ENCODE results near the gene PFKFB2. TPM values are rescaled to one million over a fixed set of nuclear protein-coding genes. Genes with fewer than 3 reads are reported as not detected.
"Not testable (repeated sequence)": the region's sequence is repeated elsewhere in the genome, so short reads cannot be mapped to it uniquely, and the experiment has no call there.

Gene PFKFB2
- total RNA-seq, 1 donor from 2014 or later: 1.0 TPM

GRCh38 chr1:207039380-207040180, 13.5 kb upstream of the PFKFB2 start:
- DNase-seq: no peak

GRCh38 chr1:207040181-207040533, 12.9 kb upstream of the PFKFB2 start:
- DNase-seq: no peak

- DNase-seq: not testable (repeated sequence)
Observed at GRCh38 chr1:207041397-207041796, 11.7 kb upstream of the PFKFB2 start.

GRCh38 chr1:207045453-207045852, 7.6 kb upstream of the PFKFB2 start:
- no peak for DNase-seq

- no peak for DNase-seq
Observed at GRCh38 chr1:207047505-207047904, 5.6 kb upstream of the PFKFB2 start.

- DNase-seq: no peak
Observed at GRCh38 chr1:207048041-207048440, 5.0 kb upstream of the PFKFB2 start.

GRCh38 chr1:207049054-207049453, 4.0 kb upstream of the PFKFB2 start:
- DNase-seq: no peak

GRCh38 chr1:207049514-207049913, 3.6 kb upstream of the PFKFB2 start:
- no peak for DNase-seq

- DNase-seq: peak; percentile 73
Observed at GRCh38 chr1:207049974-207050391, 3.1 kb upstream of the PFKFB2 start.

- peak; percentile 94 for DNase-seq
Observed at GRCh38 chr1:207050480-207051190, 2.4 kb upstream of the PFKFB2 start.

- DNase-seq: no peak
Observed at GRCh38 chr1:207051191-207051943, 1.7 kb upstream of the PFKFB2 start, which contains the start of gene YOD1. Gene YOD1 (minus strand): TSS chr1:207051208. CDS start chr1:207051030, 178 bp downstream.

GRCh38 chr1:207054491-207054890, 1.4 kb downstream of the PFKFB2 start:
- no peak for DNase-seq

- no peak for DNase-seq
Observed at GRCh38 chr1:207055386-207056001, 2.4 kb downstream of the PFKFB2 start.

- DNase-seq: no peak
Observed at GRCh38 chr1:207056673-207057072, 3.6 kb downstream of the PFKFB2 start.

- DNase-seq: no peak
Observed at GRCh38 chr1:207058252-207058651, 5.2 kb downstream of the PFKFB2 start.

GRCh38 chr1:207058878-207059867, 6.1 kb downstream of the PFKFB2 start:
- no peak for DNase-seq

- DNase-seq: no peak
Observed at GRCh38 chr1:207059881-207060280, 6.8 kb downstream of the PFKFB2 start.

- no peak for DNase-seq
Observed at GRCh38 chr1:207060596-207060995, 7.5 kb downstream of the PFKFB2 start.

GRCh38 chr1:207062058-207062457, 9.0 kb downstream of the PFKFB2 start:
- no peak for DNase-seq

- DNase-seq: no peak
Observed at GRCh38 chr1:207063014-207063413, 9.9 kb downstream of the PFKFB2 start.

GRCh38 chr1:207064561-207064960, 11.5 kb downstream of the PFKFB2 start:
- no peak for DNase-seq

GRCh38 chr1:207067185-207067584, 14.1 kb downstream of the PFKFB2 start:
- no peak for DNase-seq
